Endothelial cell (in vitro differentiated cells): ENCODE data around the gene FCHSD1. TPM values are rescaled to one million over a fixed set of nuclear protein-coding genes. Genes with fewer than 3 reads are reported as not detected.
A peak's percentile ranks its signal among the peaks of the same experiment; 100 is the strongest.

Source experiments
- DNase-seq: peaks from one replicate; pipeline ENCODE4 v3.0.0; 2021; ENCODE audit warnings: low spot score
- H3K27ac Mint-ChIP-seq: one replicate; pipeline ENCODE4 v1.8.0; 2021; ENCODE audit warnings: mixed read lengths, inconsistent platforms; ENCODE audit not compliant: unreplicated experiment
- H3K27me3 Mint-ChIP-seq: one replicate; pipeline ENCODE4 v1.8.0; 2021; ENCODE audit warnings: mild to moderate bottlenecking, moderate library complexity, mixed read lengths, inconsistent platforms; ENCODE audit not compliant: unreplicated experiment
- H3K36me3 Mint-ChIP-seq: one replicate; pipeline ENCODE4 v1.8.0; 2021; ENCODE audit warnings: mild to moderate bottlenecking, low read depth, mixed read lengths, inconsistent platforms; ENCODE audit not compliant: unreplicated experiment
- H3K4me1 Mint-ChIP-seq: one replicate; pipeline ENCODE4 v1.8.0; 2021; ENCODE audit warnings: mild to moderate bottlenecking, mixed read lengths, inconsistent platforms; ENCODE audit not compliant: unreplicated experiment
- H3K4me3 Mint-ChIP-seq: one replicate; pipeline ENCODE4 v1.8.0; 2021; ENCODE audit warnings: mild to moderate bottlenecking, mixed read lengths, inconsistent platforms; ENCODE audit not compliant: unreplicated experiment
- H3K9me3 Mint-ChIP-seq: one replicate; pipeline ENCODE4 v1.8.0; 2021; ENCODE audit warnings: mixed read lengths, inconsistent platforms; ENCODE audit not compliant: unreplicated experiment
- total RNA-seq: library from RNA; stranded (reverse); fragmentation: NEBNext Ultra II Directional; extraction: Animal tissue kit (Norgen Biotek cat#: 25700); gene quantifications from one replicate; pipeline ENCODE4 v1.2.1, GENCODE V29; 2021; ENCODE audit not compliant: unreplicated experiment
- TF ChIP-seq, protein P1 (sequence below): fragments of 200-600 bp; sonication (generic); IDR thresholded peaks from one replicate; pipeline ENCODE4 v1.5.0; 2021; ENCODE audit warnings: antibody characterized with exemption; ENCODE audit not compliant: unreplicated experiment

FCHSD1 gene
- total RNA-seq, 1 donor from 2014 or later: 63.3 TPM

DNA sequence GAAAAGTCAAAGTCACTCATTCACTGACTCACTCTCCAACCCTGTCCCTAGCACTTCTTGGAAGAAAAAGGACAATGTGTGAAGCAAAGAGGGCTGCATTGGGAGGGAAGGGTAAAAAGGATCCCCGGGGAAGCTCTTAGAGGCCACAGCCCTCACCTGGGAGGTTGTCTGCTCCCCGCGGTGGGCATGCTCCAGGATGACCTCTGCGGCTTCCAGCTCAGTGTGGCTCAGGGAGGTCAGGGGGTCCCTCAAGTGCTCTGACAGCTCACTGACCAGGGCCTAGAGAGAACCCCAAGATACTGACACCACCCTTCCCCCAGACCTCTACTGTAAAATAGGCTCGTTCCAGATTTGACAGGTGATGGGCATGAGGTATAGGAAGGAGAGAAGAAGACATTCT, 4.0 kb downstream of the FCHSD1 start:
- no peak for DNase-seq
- Mint-ChIP-seq H3K27ac (no peak overlapping the region), H3K27me3 (peaks cover 8% of the 10 kb centered on the region), H3K9me3 (no peaks in the 10 kb centered on the region), H3K4me3 (no peak overlapping the region), H3K4me1 (peaks cover 19% of the 10 kb centered on the region), H3K36me3 (peaks cover 42% of the 10 kb centered on the region)
- TF ChIP-seq, protein P1, sequence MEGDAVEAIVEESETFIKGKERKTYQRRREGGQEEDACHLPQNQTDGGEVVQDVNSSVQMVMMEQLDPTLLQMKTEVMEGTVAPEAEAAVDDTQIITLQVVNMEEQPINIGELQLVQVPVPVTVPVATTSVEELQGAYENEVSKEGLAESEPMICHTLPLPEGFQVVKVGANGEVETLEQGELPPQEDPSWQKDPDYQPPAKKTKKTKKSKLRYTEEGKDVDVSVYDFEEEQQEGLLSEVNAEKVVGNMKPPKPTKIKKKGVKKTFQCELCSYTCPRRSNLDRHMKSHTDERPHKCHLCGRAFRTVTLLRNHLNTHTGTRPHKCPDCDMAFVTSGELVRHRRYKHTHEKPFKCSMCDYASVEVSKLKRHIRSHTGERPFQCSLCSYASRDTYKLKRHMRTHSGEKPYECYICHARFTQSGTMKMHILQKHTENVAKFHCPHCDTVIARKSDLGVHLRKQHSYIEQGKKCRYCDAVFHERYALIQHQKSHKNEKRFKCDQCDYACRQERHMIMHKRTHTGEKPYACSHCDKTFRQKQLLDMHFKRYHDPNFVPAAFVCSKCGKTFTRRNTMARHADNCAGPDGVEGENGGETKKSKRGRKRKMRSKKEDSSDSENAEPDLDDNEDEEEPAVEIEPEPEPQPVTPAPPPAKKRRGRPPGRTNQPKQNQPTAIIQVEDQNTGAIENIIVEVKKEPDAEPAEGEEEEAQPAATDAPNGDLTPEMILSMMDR: no peak

DNA sequence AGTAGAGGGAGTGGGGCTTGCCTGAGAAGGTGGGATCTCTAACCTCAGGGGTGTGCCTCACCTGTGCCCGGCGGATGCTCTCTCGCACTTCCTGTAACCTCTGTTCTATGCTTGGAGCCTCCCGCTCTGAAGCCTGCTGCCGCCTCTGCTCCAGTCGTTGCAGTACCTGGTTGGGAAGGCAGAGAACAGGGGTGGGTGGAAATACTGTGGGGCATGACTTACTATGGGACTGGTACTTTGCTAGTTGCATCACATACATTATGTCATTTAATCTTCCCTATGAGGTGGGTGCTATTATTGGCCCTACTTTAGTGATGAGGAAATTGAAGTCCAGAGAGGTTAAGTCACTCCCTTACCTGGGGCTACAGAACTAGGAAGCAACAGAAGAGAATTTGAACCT, 5.2 kb downstream of the FCHSD1 start:
- Mint-ChIP-seq H3K27me3 (peaks cover 8% of the 10 kb centered on the region), H3K36me3 (peaks cover 45% of the 10 kb centered on the region), H3K27ac (no peak overlapping the region), H3K9me3 (no peaks in the 10 kb centered on the region), H3K4me3 (peak overlapping the region; percentile 37), H3K4me1 (peaks cover 22% of the 10 kb centered on the region)
- TF ChIP-seq, protein P1: no peak
- no peak for DNase-seq

DNA sequence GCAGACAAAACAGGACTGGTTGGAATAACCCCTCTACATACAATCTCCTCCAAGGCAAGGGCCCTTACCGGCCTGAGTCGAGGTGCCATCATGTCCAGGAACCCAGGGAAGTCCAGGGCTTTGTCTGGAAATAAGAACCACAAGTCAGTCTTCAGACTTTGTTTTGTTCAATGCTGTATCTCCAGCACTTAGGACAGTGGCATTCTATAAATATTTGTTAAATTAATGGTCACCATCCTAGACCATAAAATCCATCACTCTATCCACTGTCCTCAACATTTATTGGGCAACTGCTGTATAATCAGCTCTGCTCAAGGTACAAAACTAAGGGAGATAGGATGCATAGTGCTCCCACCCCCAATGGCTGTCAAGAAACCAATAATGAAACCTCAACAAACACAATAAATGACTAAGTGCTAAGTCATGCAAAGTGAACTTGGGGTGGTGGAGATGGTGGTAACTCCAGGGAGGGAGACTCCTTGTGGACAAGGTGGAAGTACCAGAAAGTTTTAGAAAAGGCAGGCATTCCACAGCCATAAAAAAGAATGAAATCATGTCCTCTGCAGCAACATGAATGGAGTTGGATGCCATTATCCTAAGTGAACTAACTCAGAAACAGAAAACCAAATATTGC, 9.5 kb downstream of the FCHSD1 start:
- Mint-ChIP-seq H3K4me1 (peaks cover 39% of the 10 kb centered on the region), H3K27me3 (peaks cover 3% of the 10 kb centered on the region), H3K9me3 (no peaks in the 10 kb centered on the region), H3K36me3 (peaks cover 25% of the 10 kb centered on the region), H3K27ac (peak overlapping the region; percentile 36), H3K4me3 (peak overlapping the region; percentile 32)
- TF ChIP-seq, protein P1: no peak
- DNase-seq: no peak

DNA sequence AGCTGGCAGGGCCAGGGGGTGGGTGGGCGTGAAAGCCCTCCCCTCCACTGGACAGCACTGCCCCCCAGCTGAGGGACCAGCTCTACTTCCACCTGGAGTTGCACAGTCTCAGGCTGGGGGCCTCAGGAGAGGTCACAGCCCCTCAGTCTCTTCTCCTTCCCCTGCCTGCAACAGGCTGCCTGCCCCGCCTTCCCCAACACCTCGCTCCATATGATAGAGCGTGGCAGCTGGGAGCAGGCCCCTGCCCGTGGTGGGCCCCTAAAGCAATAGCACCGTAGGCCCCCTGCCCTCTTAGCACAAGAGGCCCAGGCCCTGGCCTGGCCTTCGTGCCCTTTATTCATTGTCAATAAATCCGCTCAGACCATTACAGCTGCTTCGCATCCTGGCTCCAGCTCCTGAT, 10.5 kb downstream of the FCHSD1 start:
- H3K27ac Mint-ChIP-seq: peak overlapping the region; percentile 72

DNA sequence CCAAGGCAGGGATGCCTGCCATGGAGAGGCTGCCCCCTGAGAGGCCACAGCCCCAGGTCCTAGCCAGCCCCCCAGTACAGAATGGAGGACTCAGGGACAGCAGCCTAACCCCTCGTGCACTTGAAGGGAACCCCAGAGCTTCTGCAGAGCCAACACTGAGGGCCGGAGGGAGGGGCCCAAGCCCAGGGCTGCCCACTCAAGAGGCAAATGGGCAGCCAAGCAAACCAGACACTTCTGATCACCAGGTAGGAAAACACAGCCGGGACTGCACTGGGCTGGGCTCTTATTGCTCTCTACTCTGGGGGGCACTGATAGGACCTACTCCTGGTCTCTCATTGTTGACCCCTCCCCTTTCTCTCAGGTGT, 11.2 kb downstream of the FCHSD1 start:
- H3K27me3 Mint-ChIP-seq: peaks cover 6% of the 10 kb centered on the region
- no peaks in the 10 kb centered on the region for H3K9me3 Mint-ChIP-seq
- H3K27ac Mint-ChIP-seq: peak overlapping the region; percentile 72
- H3K36me3 Mint-ChIP-seq: peaks cover 15% of the 10 kb centered on the region
- no peak overlapping the region for H3K4me3 Mint-ChIP-seq
- no peak for DNase-seq
- H3K4me1 Mint-ChIP-seq: peaks cover 53% of the 10 kb centered on the region
- TF ChIP-seq, protein P1: no peak

More for the DNA sequence above, 10.5 kb downstream of the FCHSD1 start:
- TF ChIP-seq, protein P1: no peak
- peak overlapping the region; percentile 67 for H3K4me3 Mint-ChIP-seq
- peaks cover 5% of the 10 kb centered on the region for H3K27me3 Mint-ChIP-seq
- H3K4me1 Mint-ChIP-seq: peaks cover 46% of the 10 kb centered on the region
- H3K9me3 Mint-ChIP-seq: no peaks in the 10 kb centered on the region
- no peak for DNase-seq
- peaks cover 17% of the 10 kb centered on the region for H3K36me3 Mint-ChIP-seq
